Measurements from ENCODE around the gene AUTS2.
A peak's percentile ranks its signal among the peaks of the same experiment; 100 is the strongest.

- TF ChIP-seq CTCF (IDR thresholded peaks at IDR 0.05; ENCODE audit: insufficient read depth, low read length, poor library complexity, severe bottlenecking) (peak; percentile 40), EZH2phosphoT487 (conservative IDR thresholded peaks at IDR 0.05; ENCODE audit: low read length) (no peak)
Observed at GRCh38 chr7:69893906-69894305, 295.6 kb downstream of the AUTS2 start.

All from SU-DHL-6 (cell line).